ENCODE results near the gene NDUFB8. TPM values are rescaled to one million over a fixed set of nuclear protein-coding genes. Genes with fewer than 3 reads are reported as not detected.

NDUFB8 gene
- total and polyA plus RNA-seq, 2 experiments from 2014 or later, result 123 to 294 TPM

- H3K79me2 ChIP-seq (ENCODE audit: insufficient read depth), result no peaks in the 10 kb centered on the region
- no peaks in the 10 kb centered on the region for H3K9me2 ChIP-seq (ENCODE audit: insufficient read depth)
- no peak for DNase-seq
- TF ChIP-seq EZH2 (IDR thresholded peaks at IDR 0.05; ENCODE audit: insufficient read depth, poor library complexity, severe bottlenecking), result no peak
- TF ChIP-seq EZH2phosphoT487 (IDR thresholded peaks at IDR 0.05; ENCODE audit: insufficient read depth, low read depth), result no peak
- H2AFZ ChIP-seq, result no peak overlapping the region
- H3K27ac ChIP-seq, result no peak overlapping the region
- WGBS, 2 experiments (ENCODE audit: low coverage in 1 of 2, low lambda C conversion rate in 2 of 2, missing lambda C conversion rate in 2 of 2), result 3 to 9% methylated on average over 6 of the region's 6 CpGs
- no peak overlapping the region for H3K4me2 ChIP-seq (ENCODE audit: unreplicated experiment)
- in situ Hi-C loops (cut with MboI), result no loop called here
- no peak overlapping the region for H3K9ac ChIP-seq
- H3K4me1 ChIP-seq (ENCODE audit: insufficient read depth), result no peaks in the 10 kb centered on the region; the same call in 1 of the 2 replicates
- no peaks in the 10 kb centered on the region for H3K9me3 ChIP-seq (ENCODE audit: low read depth)
- H3F3A ChIP-seq (ENCODE audit: insufficient read depth), result no peaks in the 10 kb centered on the region
- H4K20me1 ChIP-seq (ENCODE audit: insufficient read depth), result no peaks in the 10 kb centered on the region
- H3K4me3 ChIP-seq, result no peak overlapping the region
- no peaks in the 10 kb centered on the region for H3K36me3 ChIP-seq (ENCODE audit: low read depth)
- H3K27me3 ChIP-seq (replicated peaks; ENCODE audit: insufficient read depth), result peaks cover 57% of the 10 kb centered on the region
Observed at GRCh38 chr10:100567826-100568225, 38.2 kb upstream of the NDUFB8 start.

GRCh38 chr10:100567249-100567648 is 37.6 kb upstream of the NDUFB8 start:
- no peaks in the 10 kb centered on the region; the same call in 1 of the 2 replicates for H3K4me1 ChIP-seq (ENCODE audit: insufficient read depth)
- no peaks in the 10 kb centered on the region for H4K20me1 ChIP-seq (ENCODE audit: insufficient read depth)
- no peak overlapping the region for H3K27ac ChIP-seq
- no peaks in the 10 kb centered on the region for H3F3A ChIP-seq (ENCODE audit: insufficient read depth)
- H3K4me3 ChIP-seq, result no peak overlapping the region
- DNase-seq, result peak; percentile 12
- no peak overlapping the region for H2AFZ ChIP-seq
- H3K36me3 ChIP-seq (ENCODE audit: low read depth), result no peaks in the 10 kb centered on the region
- WGBS, 2 experiments (ENCODE audit: low coverage in 1 of 2, low lambda C conversion rate in 2 of 2, missing lambda C conversion rate in 2 of 2), result 39 to 50% methylated on average over 11 of the region's 11 CpGs
- H3K9me3 ChIP-seq (ENCODE audit: low read depth), result no peaks in the 10 kb centered on the region
- peaks cover 57% of the 10 kb centered on the region for H3K27me3 ChIP-seq (replicated peaks; ENCODE audit: insufficient read depth)
- no peak overlapping the region for H3K4me2 ChIP-seq (ENCODE audit: unreplicated experiment)
- no peaks in the 10 kb centered on the region for H3K9me2 ChIP-seq (ENCODE audit: insufficient read depth)
- H3K9ac ChIP-seq, result no peak overlapping the region
- H3K79me2 ChIP-seq (ENCODE audit: insufficient read depth), result no peaks in the 10 kb centered on the region
- TF ChIP-seq EZH2phosphoT487 (IDR thresholded peaks at IDR 0.05; ENCODE audit: insufficient read depth, low read depth), result no peak
- no peak for TF ChIP-seq EZH2 (IDR thresholded peaks at IDR 0.05; ENCODE audit: insufficient read depth, poor library complexity, severe bottlenecking)
- in situ Hi-C loops (cut with MboI), result no loop called here

GRCh38 chr10:100566561-100566960 is 36.9 kb upstream of the NDUFB8 start:
- Histone ChIP-seq H3K27me3 (replicated peaks; ENCODE audit: insufficient read depth) (peaks cover 59% of the 10 kb centered on the region), H3K27ac (no peak overlapping the region), H3K36me3 (ENCODE audit: low read depth) (no peaks in the 10 kb centered on the region), H3F3A (ENCODE audit: insufficient read depth) (no peaks in the 10 kb centered on the region), H4K20me1 (ENCODE audit: insufficient read depth) (no peaks in the 10 kb centered on the region), H3K4me3 (no peak overlapping the region), H3K9ac (no peak overlapping the region), H3K79me2 (ENCODE audit: insufficient read depth) (no peaks in the 10 kb centered on the region), H3K9me3 (ENCODE audit: low read depth) (no peaks in the 10 kb centered on the region), H3K4me2 (ENCODE audit: unreplicated experiment) (no peak overlapping the region), H3K4me1 (ENCODE audit: insufficient read depth) (peaks cover 2% of the 10 kb centered on the region), H2AFZ (no peak overlapping the region), H3K9me2 (ENCODE audit: insufficient read depth) (no peaks in the 10 kb centered on the region)
- WGBS, 2 experiments (ENCODE audit: low coverage in 1 of 2, low lambda C conversion rate in 2 of 2, missing lambda C conversion rate in 2 of 2), result 25 to 27% methylated on average over 3 of the region's 3 CpGs
- TF ChIP-seq EZH2 (IDR thresholded peaks at IDR 0.05; ENCODE audit: insufficient read depth, poor library complexity, severe bottlenecking) (no peak), EZH2phosphoT487 (IDR thresholded peaks at IDR 0.05; ENCODE audit: insufficient read depth, low read depth) (no peak)
- in situ Hi-C loops (cut with MboI), result no loop called here
- DNase-seq, result no peak

- 0 out of 2 replicates have a peak, but pooled peaks cover 6% of the 10 kb centered on the region for H3F3A ChIP-seq (ENCODE audit: insufficient read depth)
Observed at GRCh38 chr10:100565206-100565985, 35.7 kb upstream of the NDUFB8 start.

More at GRCh38 chr10:100565206-100565985, 35.7 kb upstream of the NDUFB8 start:
- Histone ChIP-seq H3K4me2 (ENCODE audit: unreplicated experiment) (no peak overlapping the region), H3K9me2 (ENCODE audit: insufficient read depth) (no peaks in the 10 kb centered on the region), H3K36me3 (ENCODE audit: low read depth) (no peaks in the 10 kb centered on the region), H4K20me1 (ENCODE audit: insufficient read depth) (no peaks in the 10 kb centered on the region), H3K27ac (no peak overlapping the region), H3K79me2 (ENCODE audit: insufficient read depth) (no peaks in the 10 kb centered on the region), H3K27me3 (replicated peaks; ENCODE audit: insufficient read depth) (peaks cover 53% of the 10 kb centered on the region), H3K4me3 (no peak overlapping the region), H3K9ac (no peak overlapping the region), H2AFZ (no peak overlapping the region), H3K9me3 (ENCODE audit: low read depth) (no peaks in the 10 kb centered on the region), H3K4me1 (ENCODE audit: insufficient read depth) (peaks cover 6% of the 10 kb centered on the region)
- no peak for DNase-seq
- WGBS, 2 experiments (ENCODE audit: low coverage in 1 of 2, low lambda C conversion rate in 2 of 2, missing lambda C conversion rate in 2 of 2), result 53% methylated on average over 9 of the region's 9 CpGs
- in situ Hi-C loops (cut with MboI), result no loop called here
- TF ChIP-seq EZH2 (IDR thresholded peaks at IDR 0.05; ENCODE audit: insufficient read depth, poor library complexity, severe bottlenecking) (no peak), EZH2phosphoT487 (IDR thresholded peaks at IDR 0.05; ENCODE audit: insufficient read depth, low read depth) (no peak)
